Measurements from ENCODE around the gene ODF4.
"Not testable (repeated sequence)": the region's sequence is repeated elsewhere in the genome, so short reads cannot be mapped to it uniquely, and the experiment has no call there.

Gene ODF4

DNA sequence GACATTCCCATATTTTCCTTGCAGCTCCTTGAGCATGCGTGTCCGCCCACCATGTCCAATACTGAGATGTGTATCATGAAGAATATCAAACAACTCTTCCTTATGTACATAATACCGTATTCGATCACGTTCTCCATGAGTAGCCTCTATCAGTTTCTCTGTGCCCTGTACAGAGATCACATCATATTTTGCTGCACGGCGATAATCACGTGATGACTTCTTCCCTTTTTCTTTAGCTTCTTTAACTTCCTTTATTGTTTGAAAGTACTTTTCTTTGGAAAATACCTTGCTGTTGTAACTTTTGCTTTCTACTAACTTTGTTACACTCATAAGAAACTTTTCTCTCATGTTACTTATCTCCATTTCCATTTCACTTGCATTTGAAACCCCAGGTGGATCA lies 30.3 kb downstream of the ODF4 start:
- no peak for DNase-seq (ENCODE audit: low spot score)

DNA sequence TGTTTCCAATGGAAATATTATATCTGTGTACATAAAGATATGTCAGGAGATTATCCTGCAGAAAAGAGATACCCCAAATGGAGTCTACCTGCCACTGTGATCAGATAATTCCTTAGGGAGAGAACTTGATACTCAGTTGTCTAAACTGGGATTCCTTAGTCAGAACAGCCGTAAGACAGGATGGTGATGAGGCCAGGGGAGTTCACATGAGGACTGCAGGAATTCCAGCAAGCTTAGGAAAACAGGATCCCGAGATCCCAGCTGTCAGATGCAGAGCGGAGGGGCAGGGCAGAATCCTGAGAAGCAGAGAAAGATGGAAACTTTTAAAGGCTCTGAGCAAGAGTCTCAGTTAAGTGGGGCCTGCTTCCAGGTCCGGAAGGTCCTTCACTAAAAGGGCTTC lies 32.1 kb downstream of the ODF4 start:
- DNase-seq (ENCODE audit: low spot score), result no peak

GRCh38 chr17:8372422-8372821 lies 32.8 kb downstream of the ODF4 start:
- DNase-seq (ENCODE audit: low spot score), result no peak

DNA sequence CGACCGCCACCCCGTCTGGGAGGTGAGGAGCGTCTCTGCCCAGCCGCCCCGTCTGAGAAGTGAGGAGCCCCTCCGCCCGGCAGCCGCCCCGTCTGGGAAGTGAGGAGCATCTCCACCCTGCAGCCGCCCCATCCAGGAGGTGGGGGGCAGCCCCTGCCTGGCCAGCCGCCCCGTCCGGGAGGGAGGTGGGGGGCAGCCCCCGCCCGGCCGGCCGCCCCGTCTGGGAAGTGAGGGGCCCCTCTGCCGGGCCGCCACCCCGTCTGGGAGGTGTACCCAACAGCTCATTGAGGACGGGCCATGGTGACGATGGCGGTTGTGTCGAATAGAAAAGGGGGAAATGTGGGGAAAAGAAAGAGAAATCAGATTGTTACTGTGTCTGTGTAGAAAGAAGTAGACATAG lies 34.2 kb downstream of the ODF4 start:
- DNase-seq (ENCODE audit: low spot score), result not testable (repeated sequence)

GRCh38 chr17:8375738-8376259 lies 36.2 kb downstream of the ODF4 start:
- DNase-seq (ENCODE audit: low spot score), result no peak

GRCh38 chr17:8376271-8377067 lies 36.8 kb downstream of the ODF4 start, which contains the start of gene KRABD2:
KRABD2 (minus strand) TSS chr17:8376704.
- peak; percentile 92 for DNase-seq (ENCODE audit: low spot score)

GRCh38 chr17:8377422-8377821 lies 37.8 kb downstream of the ODF4 start:
- no peak for DNase-seq (ENCODE audit: low spot score)

GRCh38 chr17:8378117-8378516 lies 38.5 kb downstream of the ODF4 start:
- DNase-seq (ENCODE audit: low spot score), result not testable (repeated sequence)

GRCh38 chr17:8380049-8380448 lies 40.4 kb downstream of the ODF4 start:
- DNase-seq (ENCODE audit: low spot score), result no peak

- no peak for DNase-seq (ENCODE audit: low spot score)
Measured at GRCh38 chr17:8382052-8382879, 42.6 kb downstream of the ODF4 start.

DNA sequence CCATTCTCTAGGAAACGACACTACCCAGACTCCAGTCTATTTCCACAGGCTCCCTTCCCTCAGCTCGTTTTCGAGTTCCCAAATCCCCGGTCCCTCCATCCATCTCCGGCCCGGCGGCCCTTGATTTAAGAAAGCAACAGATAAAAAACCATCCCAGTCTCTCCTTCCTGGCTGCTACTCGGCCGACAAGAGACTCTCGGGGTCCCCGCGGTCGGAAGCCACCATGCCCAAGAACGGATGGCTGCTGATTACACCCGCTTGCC lies 43.2 kb downstream of the ODF4 start:
- DNase-seq (ENCODE audit: low spot score), result no peak

- DNase-seq (ENCODE audit: low spot score), result peak; percentile 98
Measured at GRCh38 chr17:8383143-8383822, 43.6 kb downstream of the ODF4 start, which contains the start of gene RPL26. RPL26 (minus strand) TSS chr17:8383193; CDS start chr17:8382310, 883 bp downstream.

DNA sequence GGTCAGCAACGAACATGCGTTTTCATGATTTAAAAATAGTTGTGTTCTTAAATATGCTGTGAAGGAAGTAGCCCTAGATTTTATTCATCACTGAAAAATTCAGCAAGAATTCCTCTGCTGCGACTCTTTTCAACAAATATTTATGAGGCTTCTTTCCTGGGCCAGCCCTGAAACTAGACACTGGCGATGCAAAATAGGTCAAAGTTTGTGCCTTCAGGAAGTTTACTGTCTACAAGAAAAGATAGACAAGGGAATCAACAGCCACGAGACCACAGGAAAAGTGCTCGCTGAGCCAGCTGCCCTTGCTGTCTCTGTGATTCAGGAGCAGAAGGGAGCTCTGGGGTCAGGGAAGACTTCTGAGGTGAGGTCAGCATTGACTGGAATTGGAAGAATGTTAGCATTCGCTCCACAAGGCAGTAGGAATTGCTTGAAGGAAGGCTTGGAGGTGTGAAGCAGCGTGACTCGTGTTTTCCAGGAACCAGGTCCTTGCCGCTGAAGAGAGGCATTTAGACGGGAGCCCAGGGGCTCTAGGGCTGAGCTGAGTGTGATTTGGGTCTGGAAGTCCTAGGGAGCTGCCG lies 45.2 kb downstream of the ODF4 start:
- DNase-seq (ENCODE audit: low spot score), result peak; percentile 60

- no peak for DNase-seq (ENCODE audit: low spot score)
Measured at GRCh38 chr17:8386841-8387240, 47.2 kb downstream of the ODF4 start.

DNA sequence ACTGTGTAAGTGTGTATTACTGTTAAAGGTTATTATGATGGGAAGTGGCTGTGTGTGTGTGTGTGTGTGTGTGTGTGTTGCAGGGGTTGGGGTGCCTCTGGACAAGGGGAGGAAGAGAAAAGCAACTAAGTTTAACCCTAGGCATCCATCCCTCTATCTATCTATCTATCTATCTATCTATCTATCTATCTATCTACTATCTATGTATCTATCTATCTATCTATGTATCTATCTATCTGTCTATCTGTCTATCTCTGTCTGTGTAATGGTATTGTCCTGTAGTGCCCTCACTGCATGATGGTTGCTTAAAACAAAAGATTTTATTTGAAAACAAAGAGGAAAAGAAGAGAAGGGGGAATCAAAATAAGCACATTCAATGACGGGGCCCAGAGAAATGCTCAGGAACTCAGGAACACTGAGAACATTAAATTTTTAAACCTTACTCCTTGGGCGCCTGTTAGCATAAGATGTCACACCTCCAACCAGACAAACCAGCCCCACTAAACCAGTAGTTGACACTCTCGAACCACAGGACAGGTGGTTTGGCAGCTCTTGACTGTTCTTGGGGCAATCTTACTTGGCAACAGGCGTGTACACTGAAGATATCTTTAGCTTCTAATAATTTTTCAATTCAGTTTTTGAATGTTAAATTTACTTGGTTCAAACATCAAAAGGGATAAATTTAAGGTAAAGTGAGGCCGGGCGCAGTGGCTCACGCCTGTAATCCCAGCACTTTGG lies 48.4 kb downstream of the ODF4 start:
- DNase-seq (ENCODE audit: low spot score), result no peak

GRCh38 chr17:8391711-8392110 lies 52.1 kb downstream of the ODF4 start:
- no peak for DNase-seq (ENCODE audit: low spot score)

- no peak for DNase-seq (ENCODE audit: low spot score)
Measured at GRCh38 chr17:8392274-8392673, 52.6 kb downstream of the ODF4 start.

GRCh38 chr17:8392674-8393469 lies 53.2 kb downstream of the ODF4 start:
- no peak for DNase-seq (ENCODE audit: low spot score)

- no peak for DNase-seq (ENCODE audit: low spot score)
Measured at GRCh38 chr17:8393470-8394231, 54.0 kb downstream of the ODF4 start.

DNA sequence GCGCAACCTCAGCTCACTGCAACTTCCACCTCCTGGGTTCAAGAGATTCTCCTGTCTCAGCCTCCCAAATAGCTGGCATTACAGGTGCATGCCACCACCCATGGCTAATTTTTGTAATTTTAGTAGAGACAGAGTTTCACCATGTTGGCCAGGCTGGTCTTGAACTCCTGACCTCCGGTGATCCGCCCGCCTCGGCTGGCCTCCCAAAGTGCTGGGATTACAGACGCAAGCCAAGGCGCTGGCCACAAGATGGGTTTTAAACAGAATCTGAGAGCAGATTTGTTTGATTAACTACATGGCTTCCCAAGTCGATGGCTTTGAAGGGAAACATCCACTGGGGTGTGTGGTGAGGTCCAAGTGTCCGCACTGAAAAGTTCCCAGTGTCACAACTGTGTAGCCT lies 54.9 kb downstream of the ODF4 start:
- DNase-seq (ENCODE audit: low spot score), result not testable (repeated sequence)

All from SW480 (cell line).